Activated T-cell treated with anti-CD3 and anti-CD28 coated beads, Interleukin-2, amount 50 U/mL, for 4 hours (primary cell): ENCODE data around the gene NOL12. TPM values are rescaled to one million over a fixed set of nuclear protein-coding genes. Genes with fewer than 3 reads are reported as not detected.

Experiments used
- ATAC-seq, 2 donors: fragments of 200-7000 bp; cut with Tn5 transposase; one replicate each; pipeline ENCODE4 v1.10.0; 2021
- DNase-seq: peaks from one replicate; pipeline ENCODE4 v3.0.0-alpha.2; 2020
- H3K27me3 Mint-ChIP-seq: one replicate; pipeline ENCODE4 v1.8.0; 2021; ENCODE audit warnings: low read depth, mixed read lengths
- H3K36me3 Mint-ChIP-seq: one replicate; pipeline ENCODE4 v1.8.0; 2022; ENCODE audit warnings: mixed read lengths; ENCODE audit not compliant: insufficient read depth
- H3K4me1 Mint-ChIP-seq: one replicate; pipeline ENCODE4 v1.8.0; 2021; ENCODE audit warnings: low read depth, mixed read lengths
- H3K4me3 Mint-ChIP-seq: one replicate; pipeline ENCODE4 v1.8.0; 2021; ENCODE audit warnings: mild to moderate bottlenecking, moderate library complexity, mixed read lengths
- H3K9me3 Mint-ChIP-seq: one replicate; pipeline ENCODE4 v1.8.0; 2021; ENCODE audit warnings: mixed read lengths
- total RNA-seq, 3 donors: library from RNA; stranded (reverse); gene quantifications; one replicate each; pipeline ENCODE4 v1.2.1, GENCODE V29; 2021

The NOL12 gene
- total RNA-seq, 3 donors from 2014 or later, result 58.7 to 66.4 (median 65.2) TPM

- H3K4me3 Mint-ChIP-seq, result no peak overlapping the region
- DNase-seq, result no peak
- H3K27me3 Mint-ChIP-seq, result no peaks in the 10 kb centered on the region
- peaks cover 4% of the 10 kb centered on the region for H3K36me3 Mint-ChIP-seq
- no peaks in the 10 kb centered on the region for H3K9me3 Mint-ChIP-seq
- ATAC-seq, result no peak
- H3K4me1 Mint-ChIP-seq, result peaks cover 17% of the 10 kb centered on the region
These were observed 20.7 kb upstream of the NOL12 start for GRCh38 chr22:37665487-37665886.

- Mint-ChIP-seq H3K9me3 (no peaks in the 10 kb centered on the region), H3K36me3 (peaks cover 4% of the 10 kb centered on the region), H3K4me1 (peaks cover 36% of the 10 kb centered on the region), H3K4me3 (no peak overlapping the region), H3K27me3 (no peaks in the 10 kb centered on the region)
- peak; percentile 36 to 52 for ATAC-seq
- no peak for DNase-seq
These were observed 16.6 kb upstream of the NOL12 start for GRCh38 chr22:37669586-37669985.

GRCh38 chr22:37672206-37672919 is 13.8 kb upstream of the NOL12 start:
- ATAC-seq (no peak), DNase-seq (no peak)
- Mint-ChIP-seq H3K4me1 (peaks cover 55% of the 10 kb centered on the region), H3K9me3 (no peaks in the 10 kb centered on the region), H3K27me3 (no peaks in the 10 kb centered on the region), H3K4me3 (peak overlapping the region; percentile 13), H3K36me3 (no peaks in the 10 kb centered on the region)

- Mint-ChIP-seq H3K36me3 (no peaks in the 10 kb centered on the region), H3K27me3 (no peaks in the 10 kb centered on the region), H3K9me3 (no peaks in the 10 kb centered on the region), H3K4me1 (peaks cover 60% of the 10 kb centered on the region), H3K4me3 (no peak overlapping the region)
- no peak for ATAC-seq
- DNase-seq, result no peak
These were observed 13.2 kb upstream of the NOL12 start for GRCh38 chr22:37672920-37673455.

GRCh38 chr22:37674248-37674647 is 11.9 kb upstream of the NOL12 start:
- no peak for ATAC-seq
- peak overlapping the region; percentile 64 for H3K4me3 Mint-ChIP-seq

GRCh38 chr22:37674951-37675929 is 10.9 kb upstream of the NOL12 start, which contains the start of gene LGALS1:
LGALS1 (plus strand) TSS chr22:37675636; CDS start chr22:37675703, 67 bp downstream.
- H3K4me3 Mint-ChIP-seq, result peak within 1 kb of the TSS; percentile 86
- peak; percentile 30 for DNase-seq

More at GRCh38 chr22:37674248-37674647, 11.9 kb upstream of the NOL12 start:
- H3K36me3 Mint-ChIP-seq, result no peaks in the 10 kb centered on the region
- no peaks in the 10 kb centered on the region for H3K9me3 Mint-ChIP-seq
- no peaks in the 10 kb centered on the region for H3K27me3 Mint-ChIP-seq
- peaks cover 62% of the 10 kb centered on the region for H3K4me1 Mint-ChIP-seq
- no peak for DNase-seq

GRCh38 chr22:37675930-37676735 is 10.0 kb upstream of the NOL12 start:
- Mint-ChIP-seq H3K36me3 (no peaks in the 10 kb centered on the region), H3K4me1 (peaks cover 58% of the 10 kb centered on the region), H3K27me3 (no peaks in the 10 kb centered on the region), H3K4me3 (peak overlapping the region; percentile 86), H3K9me3 (no peaks in the 10 kb centered on the region)
- ATAC-seq, result no peak
- DNase-seq, result no peak

More at GRCh38 chr22:37674951-37675929, 10.9 kb upstream of the NOL12 start, which contains the start of gene LGALS1:
- no peaks in the 10 kb centered on the region for H3K27me3 Mint-ChIP-seq
- H3K4me1 Mint-ChIP-seq, result peaks cover 60% of the 10 kb centered on the region
- no peaks in the 10 kb centered on the region for H3K9me3 Mint-ChIP-seq
- H3K36me3 Mint-ChIP-seq, result no peaks in the 10 kb centered on the region
- peak; percentile 23 to 35 for ATAC-seq

- Mint-ChIP-seq H3K36me3 (no peaks in the 10 kb centered on the region), H3K9me3 (no peaks in the 10 kb centered on the region), H3K4me3 (peak overlapping the region; percentile 86), H3K4me1 (peaks cover 59% of the 10 kb centered on the region), H3K27me3 (no peaks in the 10 kb centered on the region)
- DNase-seq (peak; percentile 93), ATAC-seq (peak; percentile 89 to 90)
These were observed 9.2 kb upstream of the NOL12 start for GRCh38 chr22:37676736-37677492.

GRCh38 chr22:37677493-37677974 is 8.6 kb upstream of the NOL12 start:
- Mint-ChIP-seq H3K9me3 (no peaks in the 10 kb centered on the region), H3K36me3 (no peaks in the 10 kb centered on the region), H3K27me3 (no peaks in the 10 kb centered on the region), H3K4me3 (peak overlapping the region; percentile 86), H3K4me1 (peaks cover 52% of the 10 kb centered on the region)
- ATAC-seq, result peak; percentile 32 to 38
- no peak for DNase-seq

GRCh38 chr22:37678372-37678771 is 7.8 kb upstream of the NOL12 start:
- Mint-ChIP-seq H3K9me3 (no peaks in the 10 kb centered on the region), H3K27me3 (no peaks in the 10 kb centered on the region), H3K4me3 (peak overlapping the region; percentile 55), H3K36me3 (no peaks in the 10 kb centered on the region), H3K4me1 (peaks cover 45% of the 10 kb centered on the region)
- no peak for DNase-seq
- no peak for ATAC-seq

GRCh38 chr22:37679670-37680069 is 6.5 kb upstream of the NOL12 start:
- no peak for DNase-seq
- ATAC-seq, result no peak
- H3K27me3 Mint-ChIP-seq, result no peaks in the 10 kb centered on the region
- no peaks in the 10 kb centered on the region for H3K36me3 Mint-ChIP-seq
- no peaks in the 10 kb centered on the region for H3K9me3 Mint-ChIP-seq
- peak overlapping the region; percentile 32 for H3K4me3 Mint-ChIP-seq
- H3K4me1 Mint-ChIP-seq, result peaks cover 36% of the 10 kb centered on the region

- ATAC-seq (no peak), DNase-seq (no peak)
- Mint-ChIP-seq H3K36me3 (no peaks in the 10 kb centered on the region), H3K4me3 (no peak overlapping the region), H3K9me3 (no peaks in the 10 kb centered on the region), H3K4me1 (peaks cover 32% of the 10 kb centered on the region), H3K27me3 (no peaks in the 10 kb centered on the region)
These were observed 5.8 kb upstream of the NOL12 start for GRCh38 chr22:37680191-37680851.
